Smooth muscle cell of the brain vasculature (primary cell): ENCODE results near the gene ZER1.
"Not testable (repeated sequence)": the region's sequence is repeated elsewhere in the genome, so short reads cannot be mapped to it uniquely, and the experiment has no call there.

Experiments used
- DNase-seq: peaks from one replicate; pipeline ENCODE4 v3.0.0-alpha.2; 2012; ENCODE audit warnings: low read depth, low spot score

ZER1 gene

GRCh38 chr9:128771745-128772519 lies at the start of gene ZER1:
Gene ZER1, minus strand, starts transcription at chr9:128771927. Its CDS starts 16,362 bp downstream, at chr9:128755565.
- DNase-seq: peak; percentile 68

- no peak for DNase-seq
Observed at GRCh38 chr9:128820665-128821583, 49.2 kb upstream of the ZER1 start.

GRCh38 chr9:128819716-128820664 lies 48.3 kb upstream of the ZER1 start:
- no peak for DNase-seq

GRCh38 chr9:128818839-128819715 lies 47.4 kb upstream of the ZER1 start:
- DNase-seq: no peak

GRCh38 chr9:128818099-128818838 lies 46.5 kb upstream of the ZER1 start, which contains the start of gene ENDOG:
Gene ENDOG, plus strand, starts transcription at chr9:128818500. Its CDS starts 185 bp downstream, at chr9:128818685.
- peak; percentile 92 for DNase-seq

- DNase-seq: no peak
Observed at GRCh38 chr9:128810873-128811272, 39.1 kb upstream of the ZER1 start.

GRCh38 chr9:128809831-128810230 lies 38.1 kb upstream of the ZER1 start:
- no peak for DNase-seq

- no peak for DNase-seq
Observed at GRCh38 chr9:128809036-128809599, 37.4 kb upstream of the ZER1 start.

- DNase-seq: no peak
Observed at GRCh38 chr9:128808543-128808942, 36.8 kb upstream of the ZER1 start.

- DNase-seq: no peak
Observed at GRCh38 chr9:128807827-128808226, 36.1 kb upstream of the ZER1 start.

GRCh38 chr9:128805661-128806060 lies 33.9 kb upstream of the ZER1 start:
- DNase-seq: no peak

- DNase-seq: no peak
Observed at GRCh38 chr9:128802482-128802881, 30.8 kb upstream of the ZER1 start.

- no peak for DNase-seq
Observed at GRCh38 chr9:128800061-128800460, 28.3 kb upstream of the ZER1 start.

- DNase-seq: no peak
Observed at GRCh38 chr9:128798896-128799295, 27.2 kb upstream of the ZER1 start.

- not testable (repeated sequence) for DNase-seq
Observed at GRCh38 chr9:128794961-128795360, 23.2 kb upstream of the ZER1 start.

- no peak for DNase-seq
Observed at GRCh38 chr9:128792978-128793686, 21.4 kb upstream of the ZER1 start.

- DNase-seq: no peak
Observed at GRCh38 chr9:128792134-128792533, 20.4 kb upstream of the ZER1 start.

- DNase-seq: no peak
Observed at GRCh38 chr9:128790536-128790935, 18.8 kb upstream of the ZER1 start.

GRCh38 chr9:128788445-128788844 lies 16.7 kb upstream of the ZER1 start:
- DNase-seq: no peak
